ENCODE measurements around the gene OCIAD1. TPM values are rescaled to one million over a fixed set of nuclear protein-coding genes. Genes with fewer than 3 reads are reported as not detected.
A peak's percentile ranks its signal among the peaks of the same experiment; 100 is the strongest.

The OCIAD1 gene
- total RNA-seq, 3 donors from 2014 or later (not counting 1 experiment from before 2014, with no cell fraction given) = 91.4 to 117 (median 93.7) TPM

GRCh38 chr4:48907706-48908477 is 77.0 kb downstream of the OCIAD1 start:
- TF ChIP-seq CTCF (IDR thresholded peaks at IDR 0.05) = no peak

GRCh38 chr4:48908687-48909086 is 77.8 kb downstream of the OCIAD1 start:
- no peak for DNase-seq
- Histone ChIP-seq H3K27me3 (ENCODE audit: control insufficient read depth, insufficient read depth, low read length) (no peaks in the 10 kb centered on the region), H3K9me3 (ENCODE audit: control insufficient read depth, insufficient read depth, low read length) (no peaks in the 10 kb centered on the region), H3K36me3 (ENCODE audit: control insufficient read depth, insufficient read depth, low read length) (peaks cover 3% of the 10 kb centered on the region), H3K27ac (ENCODE audit: low read length) (no peak overlapping the region), H3K4me3 (ENCODE audit: low read length) (no peak overlapping the region), H3K4me1 (ENCODE audit: control insufficient read depth, insufficient read depth, low read length) (peaks cover 15% of the 10 kb centered on the region)
- Mint-ChIP-seq H3K4me1 (peaks cover 23 to 26% of the 10 kb centered on the region in 2 donors), H3K36me3 (no peaks in the 10 kb centered on the region), H3K27ac (no peak overlapping the region), H3K9me3 (no peaks in the 10 kb centered on the region), H3K27me3 (ENCODE audit: low read depth in 2 of 2) (no peaks in the 10 kb centered on the region), H3K4me3 (peak overlapping the region; percentile 54)
- intact Hi-C loops (cut with micrococcal nuclease) = no loop called here
- no peak for ATAC-seq
- no peak for TF ChIP-seq CTCF (IDR thresholded peaks at IDR 0.05)

More at GRCh38 chr4:48907706-48908477, 77.0 kb downstream of the OCIAD1 start:
- H3K9me3 Mint-ChIP-seq = no peaks in the 10 kb centered on the region
- Histone ChIP-seq H3K9me3 (ENCODE audit: control insufficient read depth, insufficient read depth, low read length) (no peaks in the 10 kb centered on the region), H3K36me3 (ENCODE audit: control insufficient read depth, insufficient read depth, low read length) (peaks cover 6% of the 10 kb centered on the region), H3K4me3 (ENCODE audit: low read length) (no peak overlapping the region), H3K27me3 (ENCODE audit: control insufficient read depth, insufficient read depth, low read length) (no peaks in the 10 kb centered on the region), H3K27ac (ENCODE audit: low read length) (no peak overlapping the region), H3K4me1 (ENCODE audit: control insufficient read depth, insufficient read depth, low read length) (peaks cover 15% of the 10 kb centered on the region)
- no peak overlapping the region for H3K27ac Mint-ChIP-seq
- no peak for ATAC-seq
- no peak for DNase-seq
- H3K4me3 Mint-ChIP-seq = peak overlapping the region; percentile 54
- H3K4me1 Mint-ChIP-seq = peaks cover 23 to 26% of the 10 kb centered on the region in 2 donors
- WGBS (ENCODE audit: insufficient coverage) = 93% methylated on average over 7 of the region's 7 CpGs
- no peaks in the 10 kb centered on the region for H3K36me3 Mint-ChIP-seq
- intact Hi-C loops (cut with micrococcal nuclease) = no loop called here
- H3K27me3 Mint-ChIP-seq (ENCODE audit: low read depth in 2 of 2) = no peaks in the 10 kb centered on the region

- H3K4me3 Mint-ChIP-seq = no peak overlapping the region
- Histone ChIP-seq H3K9me3 (ENCODE audit: control insufficient read depth, insufficient read depth, low read length) (no peaks in the 10 kb centered on the region), H3K4me3 (ENCODE audit: low read length) (no peak overlapping the region), H3K36me3 (ENCODE audit: control insufficient read depth, insufficient read depth, low read length) (no peaks in the 10 kb centered on the region), H3K27ac (ENCODE audit: low read length) (no peak overlapping the region), H3K4me1 (ENCODE audit: control insufficient read depth, insufficient read depth, low read length) (peaks cover 15% of the 10 kb centered on the region), H3K27me3 (ENCODE audit: control insufficient read depth, insufficient read depth, low read length) (no peaks in the 10 kb centered on the region)
- no peaks in the 10 kb centered on the region for H3K36me3 Mint-ChIP-seq
- H3K27me3 Mint-ChIP-seq (ENCODE audit: low read depth in 2 of 2) = no peaks in the 10 kb centered on the region
- peaks cover 20 to 23% of the 10 kb centered on the region in 2 donors for H3K4me1 Mint-ChIP-seq
- no peak for DNase-seq
- H3K27ac Mint-ChIP-seq = no peak overlapping the region
- intact Hi-C loops (cut with micrococcal nuclease) = no loop called here
- 80% methylated on average over 3 of the region's 3 CpGs for WGBS (ENCODE audit: insufficient coverage)
- H3K9me3 Mint-ChIP-seq = no peaks in the 10 kb centered on the region
- TF ChIP-seq CTCF (IDR thresholded peaks at IDR 0.05) = no peak
- no peak for ATAC-seq
These were observed 78.8 kb downstream of the OCIAD1 start for GRCh38 chr4:48909697-48910096.

- Mint-ChIP-seq H3K27me3 (ENCODE audit: low read depth in 2 of 2) (no peaks in the 10 kb centered on the region), H3K27ac (no peak overlapping the region), H3K9me3 (no peaks in the 10 kb centered on the region), H3K4me3 (no peak overlapping the region), H3K36me3 (no peaks in the 10 kb centered on the region), H3K4me1 (peaks cover 12 to 15% of the 10 kb centered on the region in 2 donors)
- intact Hi-C loops (cut with micrococcal nuclease) = no loop called here
- peaks cover 14% of the 10 kb centered on the region for H3K4me1 ChIP-seq (ENCODE audit: control insufficient read depth, insufficient read depth, low read length)
- no peak for ATAC-seq
- no peak overlapping the region for H3K4me3 ChIP-seq (ENCODE audit: low read length)
- DNase-seq = no peak
- H3K36me3 ChIP-seq (ENCODE audit: control insufficient read depth, insufficient read depth, low read length) = no peaks in the 10 kb centered on the region
- TF ChIP-seq CTCF (IDR thresholded peaks at IDR 0.05) = no peak
- no peaks in the 10 kb centered on the region for H3K27me3 ChIP-seq (ENCODE audit: control insufficient read depth, insufficient read depth, low read length)
- no peak overlapping the region for H3K27ac ChIP-seq (ENCODE audit: low read length)
- no peaks in the 10 kb centered on the region for H3K9me3 ChIP-seq (ENCODE audit: control insufficient read depth, insufficient read depth, low read length)
These were observed 79.6 kb downstream of the OCIAD1 start for GRCh38 chr4:48910511-48910910.
